Measurements from ENCODE around the gene TSPAN9. TPM values are rescaled to one million over a fixed set of nuclear protein-coding genes. Genes with fewer than 3 reads are reported as not detected.

The TSPAN9 gene
- total RNA-seq, 4 donors from 2014 or later, result 15.7 to 32.6 (median 26.2) TPM

- Histone ChIP-seq H3K4me3 (no peak overlapping the region), H3K27me3 (no peaks in the 10 kb centered on the region), H3K36me3 (peaks cover 0 to 63% (median 0%) of the 10 kb centered on the region in 3 donors), H3K4me1 (no peaks in the 10 kb centered on the region), H3K27ac (no peak overlapping the region), H3K9me3 (no peaks in the 10 kb centered on the region)
- TF ChIP-seq EP300 (IDR thresholded peaks at IDR 0.05) (no peak), POLR2A (IDR thresholded peaks at IDR 0.05) (no peak)
- TF ChIP-seq, protein P1, sequence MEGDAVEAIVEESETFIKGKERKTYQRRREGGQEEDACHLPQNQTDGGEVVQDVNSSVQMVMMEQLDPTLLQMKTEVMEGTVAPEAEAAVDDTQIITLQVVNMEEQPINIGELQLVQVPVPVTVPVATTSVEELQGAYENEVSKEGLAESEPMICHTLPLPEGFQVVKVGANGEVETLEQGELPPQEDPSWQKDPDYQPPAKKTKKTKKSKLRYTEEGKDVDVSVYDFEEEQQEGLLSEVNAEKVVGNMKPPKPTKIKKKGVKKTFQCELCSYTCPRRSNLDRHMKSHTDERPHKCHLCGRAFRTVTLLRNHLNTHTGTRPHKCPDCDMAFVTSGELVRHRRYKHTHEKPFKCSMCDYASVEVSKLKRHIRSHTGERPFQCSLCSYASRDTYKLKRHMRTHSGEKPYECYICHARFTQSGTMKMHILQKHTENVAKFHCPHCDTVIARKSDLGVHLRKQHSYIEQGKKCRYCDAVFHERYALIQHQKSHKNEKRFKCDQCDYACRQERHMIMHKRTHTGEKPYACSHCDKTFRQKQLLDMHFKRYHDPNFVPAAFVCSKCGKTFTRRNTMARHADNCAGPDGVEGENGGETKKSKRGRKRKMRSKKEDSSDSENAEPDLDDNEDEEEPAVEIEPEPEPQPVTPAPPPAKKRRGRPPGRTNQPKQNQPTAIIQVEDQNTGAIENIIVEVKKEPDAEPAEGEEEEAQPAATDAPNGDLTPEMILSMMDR (IDR thresholded peaks at IDR 0.05), result no peak
- DNase-seq (ENCODE audit: low spot score in 2 of 2), result no peak
- WGBS, 2 donors, result 90% methylated on average over 14 of the region's 14 CpGs
Observed at GRCh38 chr12:3280967-3281366, 203.8 kb downstream of the TSPAN9 start.

DNA sequence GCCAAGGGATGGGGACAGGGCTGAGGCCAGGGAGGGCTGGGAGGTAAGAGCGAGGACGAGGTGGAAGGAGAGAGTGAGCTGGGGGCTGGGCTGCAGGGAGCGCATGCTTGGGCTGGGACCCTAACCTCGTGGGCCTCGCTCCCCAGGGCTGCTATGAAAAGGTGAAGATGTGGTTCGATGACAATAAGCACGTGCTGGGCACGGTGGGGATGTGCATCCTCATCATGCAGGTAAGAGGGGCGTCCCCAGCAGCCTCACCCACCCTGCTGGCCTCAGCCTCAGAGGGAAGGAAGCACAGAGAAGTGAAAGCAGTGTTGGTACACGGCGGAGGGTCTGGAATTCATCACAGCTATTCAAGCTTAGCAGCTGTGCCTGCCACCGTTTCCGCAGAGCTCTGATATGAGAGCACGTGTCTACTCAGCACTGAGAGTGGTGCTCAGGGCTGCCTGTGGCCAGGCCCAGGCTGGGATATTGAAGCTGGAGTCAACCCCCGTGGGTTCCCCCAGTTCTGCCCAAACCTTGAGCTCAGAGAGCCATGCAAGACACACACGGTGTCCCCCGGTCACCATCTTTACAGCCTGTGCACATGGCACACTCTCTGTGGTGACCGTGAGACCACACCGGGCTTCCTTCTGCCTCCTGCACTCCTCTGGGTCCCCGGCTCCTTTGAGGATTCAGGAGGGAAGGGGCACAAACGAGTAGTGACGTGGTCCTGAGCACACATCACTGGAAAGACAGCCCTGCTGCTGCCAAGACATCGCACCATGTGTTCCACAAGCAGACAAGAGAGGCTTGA, 204.6 kb downstream of the TSPAN9 start:
- no peak for TF ChIP-seq EP300 (IDR thresholded peaks at IDR 0.05)
- TF ChIP-seq POLR2A (IDR thresholded peaks at IDR 0.05), result no peak
- TF ChIP-seq, protein P1 (IDR thresholded peaks at IDR 0.05), result no peak
- no peak for DNase-seq (ENCODE audit: low spot score in 2 of 2)
- Histone ChIP-seq H3K9me3 (no peaks in the 10 kb centered on the region), H3K4me3 (no peak overlapping the region), H3K27me3 (no peaks in the 10 kb centered on the region), H3K36me3 (peaks cover 0 to 66% (median 0%) of the 10 kb centered on the region in 3 donors), H3K27ac (no peak overlapping the region), H3K4me1 (no peaks in the 10 kb centered on the region)
- WGBS, 2 donors, result 82 to 84% methylated on average over 22 to 23 of the region's 23 CpGs

DNA sequence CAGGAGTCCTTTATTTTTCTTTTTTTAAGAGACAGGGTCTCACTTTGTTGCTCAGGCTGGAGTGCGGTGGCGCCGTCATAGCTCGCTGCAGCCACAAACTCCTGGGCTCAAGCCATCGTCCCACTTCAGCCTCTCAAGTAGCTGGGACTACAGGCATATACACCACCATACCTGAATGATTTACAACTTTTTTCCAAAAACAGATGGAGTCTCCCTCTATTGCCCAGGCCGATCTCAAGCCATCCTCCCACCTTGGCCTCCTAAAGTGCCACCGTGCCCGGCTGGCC, 205.1 kb downstream of the TSPAN9 start:
- no peak for DNase-seq (ENCODE audit: low spot score in 2 of 2)
- WGBS, 2 donors, result 92% methylated on average over 8 of the region's 8 CpGs
- Histone ChIP-seq H3K27ac (no peak overlapping the region), H3K4me1 (no peaks in the 10 kb centered on the region), H3K4me3 (no peak overlapping the region), H3K36me3 (peaks cover 0 to 66% (median 0%) of the 10 kb centered on the region in 3 donors), H3K27me3 (no peaks in the 10 kb centered on the region), H3K9me3 (no peaks in the 10 kb centered on the region)
- TF ChIP-seq POLR2A (IDR thresholded peaks at IDR 0.05), result no peak
- TF ChIP-seq EP300 (IDR thresholded peaks at IDR 0.05), result no peak
- TF ChIP-seq, protein P1 (IDR thresholded peaks at IDR 0.05), result no peak

GRCh38 chr12:3283137-3283680, 206.0 kb downstream of the TSPAN9 start:
- Histone ChIP-seq H3K36me3 (peaks cover 0 to 66% (median 0%) of the 10 kb centered on the region in 3 donors), H3K9me3 (no peaks in the 10 kb centered on the region), H3K4me1 (no peaks in the 10 kb centered on the region), H3K4me3 (no peak overlapping the region), H3K27ac (no peak overlapping the region), H3K27me3 (no peaks in the 10 kb centered on the region)
- 87 to 89% methylated on average over 16 to 19 of the region's 19 CpGs for WGBS, 2 donors
- no peak for DNase-seq (ENCODE audit: low spot score in 2 of 2)
- TF ChIP-seq, protein P1 (IDR thresholded peaks at IDR 0.05), result no peak
- no peak for TF ChIP-seq POLR2A (IDR thresholded peaks at IDR 0.05)
- no peak for TF ChIP-seq EP300 (IDR thresholded peaks at IDR 0.05)

DNA sequence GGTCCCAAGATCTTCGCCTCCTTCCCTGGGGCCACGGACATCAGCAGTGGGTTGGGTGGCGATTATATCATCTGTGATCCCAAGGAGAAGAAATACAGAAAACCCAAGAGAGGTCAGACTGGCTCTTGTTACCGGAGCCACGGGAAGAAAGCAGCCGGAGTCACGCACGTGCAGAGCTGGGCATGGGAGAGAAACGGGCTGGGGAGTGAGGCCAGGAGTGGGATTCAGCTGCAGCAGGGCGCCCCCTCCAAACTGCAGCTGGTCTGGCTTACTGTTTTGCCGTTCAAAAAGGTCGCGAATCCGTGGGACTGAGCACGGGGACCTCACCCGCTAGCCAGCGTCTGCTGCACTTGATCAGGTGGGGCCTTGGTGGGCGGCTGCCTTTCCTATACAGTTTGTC, 207.2 kb downstream of the TSPAN9 start:
- H3K36me3 ChIP-seq, result peaks cover 0 to 66% (median 0%) of the 10 kb centered on the region in 3 donors
- WGBS, 2 donors, result 81% methylated on average over 18 of the region's 18 CpGs
- no peaks in the 10 kb centered on the region for H3K4me1 ChIP-seq
- no peak for DNase-seq (ENCODE audit: low spot score in 2 of 2)
- H3K27ac ChIP-seq, result no peak overlapping the region
- TF ChIP-seq POLR2A (IDR thresholded peaks at IDR 0.05) (no peak), EP300 (IDR thresholded peaks at IDR 0.05) (no peak)
- TF ChIP-seq, protein P1 (IDR thresholded peaks at IDR 0.05), result no peak
- no peaks in the 10 kb centered on the region for H3K9me3 ChIP-seq
- H3K27me3 ChIP-seq, result no peaks in the 10 kb centered on the region
- no peak overlapping the region for H3K4me3 ChIP-seq

All from tibial nerve (tissue), 4 donors.